ENCODE data around the gene NSF.

DNA sequence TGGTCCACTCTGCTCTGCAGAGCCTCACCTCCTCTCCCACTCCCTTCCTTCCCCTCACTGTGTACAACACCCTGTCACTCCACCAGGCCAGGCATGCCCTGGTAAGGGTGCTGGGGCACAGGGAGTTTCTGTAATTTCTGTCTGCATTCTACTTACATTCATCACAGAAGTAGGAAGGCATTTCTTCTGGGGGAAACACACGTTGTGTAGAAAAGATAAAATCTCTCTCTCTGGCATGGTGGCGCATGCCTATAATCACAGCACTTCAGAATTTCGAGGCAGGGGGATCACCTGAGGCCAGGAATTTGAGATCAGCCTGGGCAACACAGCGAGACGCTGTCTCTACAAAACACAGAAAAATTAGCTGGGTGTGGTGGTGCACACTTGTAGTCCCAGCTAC is 201.1 kb downstream of the NSF start:
- TF ChIP-seq, protein P1, sequence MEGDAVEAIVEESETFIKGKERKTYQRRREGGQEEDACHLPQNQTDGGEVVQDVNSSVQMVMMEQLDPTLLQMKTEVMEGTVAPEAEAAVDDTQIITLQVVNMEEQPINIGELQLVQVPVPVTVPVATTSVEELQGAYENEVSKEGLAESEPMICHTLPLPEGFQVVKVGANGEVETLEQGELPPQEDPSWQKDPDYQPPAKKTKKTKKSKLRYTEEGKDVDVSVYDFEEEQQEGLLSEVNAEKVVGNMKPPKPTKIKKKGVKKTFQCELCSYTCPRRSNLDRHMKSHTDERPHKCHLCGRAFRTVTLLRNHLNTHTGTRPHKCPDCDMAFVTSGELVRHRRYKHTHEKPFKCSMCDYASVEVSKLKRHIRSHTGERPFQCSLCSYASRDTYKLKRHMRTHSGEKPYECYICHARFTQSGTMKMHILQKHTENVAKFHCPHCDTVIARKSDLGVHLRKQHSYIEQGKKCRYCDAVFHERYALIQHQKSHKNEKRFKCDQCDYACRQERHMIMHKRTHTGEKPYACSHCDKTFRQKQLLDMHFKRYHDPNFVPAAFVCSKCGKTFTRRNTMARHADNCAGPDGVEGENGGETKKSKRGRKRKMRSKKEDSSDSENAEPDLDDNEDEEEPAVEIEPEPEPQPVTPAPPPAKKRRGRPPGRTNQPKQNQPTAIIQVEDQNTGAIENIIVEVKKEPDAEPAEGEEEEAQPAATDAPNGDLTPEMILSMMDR (IDR thresholded peaks at IDR 0.05; ENCODE audit: insufficient read depth, low read length) = no peak
- TF ChIP-seq, protein P2, sequence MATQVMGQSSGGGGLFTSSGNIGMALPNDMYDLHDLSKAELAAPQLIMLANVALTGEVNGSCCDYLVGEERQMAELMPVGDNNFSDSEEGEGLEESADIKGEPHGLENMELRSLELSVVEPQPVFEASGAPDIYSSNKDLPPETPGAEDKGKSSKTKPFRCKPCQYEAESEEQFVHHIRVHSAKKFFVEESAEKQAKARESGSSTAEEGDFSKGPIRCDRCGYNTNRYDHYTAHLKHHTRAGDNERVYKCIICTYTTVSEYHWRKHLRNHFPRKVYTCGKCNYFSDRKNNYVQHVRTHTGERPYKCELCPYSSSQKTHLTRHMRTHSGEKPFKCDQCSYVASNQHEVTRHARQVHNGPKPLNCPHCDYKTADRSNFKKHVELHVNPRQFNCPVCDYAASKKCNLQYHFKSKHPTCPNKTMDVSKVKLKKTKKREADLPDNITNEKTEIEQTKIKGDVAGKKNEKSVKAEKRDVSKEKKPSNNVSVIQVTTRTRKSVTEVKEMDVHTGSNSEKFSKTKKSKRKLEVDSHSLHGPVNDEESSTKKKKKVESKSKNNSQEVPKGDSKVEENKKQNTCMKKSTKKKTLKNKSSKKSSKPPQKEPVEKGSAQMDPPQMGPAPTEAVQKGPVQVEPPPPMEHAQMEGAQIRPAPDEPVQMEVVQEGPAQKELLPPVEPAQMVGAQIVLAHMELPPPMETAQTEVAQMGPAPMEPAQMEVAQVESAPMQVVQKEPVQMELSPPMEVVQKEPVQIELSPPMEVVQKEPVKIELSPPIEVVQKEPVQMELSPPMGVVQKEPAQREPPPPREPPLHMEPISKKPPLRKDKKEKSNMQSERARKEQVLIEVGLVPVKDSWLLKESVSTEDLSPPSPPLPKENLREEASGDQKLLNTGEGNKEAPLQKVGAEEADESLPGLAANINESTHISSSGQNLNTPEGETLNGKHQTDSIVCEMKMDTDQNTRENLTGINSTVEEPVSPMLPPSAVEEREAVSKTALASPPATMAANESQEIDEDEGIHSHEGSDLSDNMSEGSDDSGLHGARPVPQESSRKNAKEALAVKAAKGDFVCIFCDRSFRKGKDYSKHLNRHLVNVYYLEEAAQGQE (IDR thresholded peaks at IDR 0.05; ENCODE audit: insufficient replicate concordance, low read depth) = no peak

All from HL-60 (cell line).